ENCODE data around the gene ABCA5.

DNA sequence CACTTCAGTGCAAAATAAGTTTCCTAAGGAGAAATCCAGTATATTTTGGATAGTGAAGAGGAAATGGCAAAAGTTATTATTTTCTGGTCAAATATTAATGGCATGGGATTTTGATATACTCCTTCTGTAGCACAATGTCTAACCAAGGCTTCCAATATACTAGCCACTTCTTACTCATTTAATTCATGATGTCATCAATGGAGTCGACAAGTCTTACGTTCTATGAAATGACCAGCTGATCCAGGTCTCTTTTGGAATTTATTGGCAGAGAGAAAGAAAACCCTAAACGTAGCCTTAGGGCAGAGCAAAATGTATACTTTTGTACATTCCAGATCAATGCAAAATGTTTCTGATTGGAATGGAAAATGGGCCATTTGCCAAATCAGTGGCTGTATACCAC is 90.0 kb downstream of the ABCA5 start:
- TF ChIP-seq EZH2phosphoT487 (IDR thresholded peaks at IDR 0.05; ENCODE audit: insufficient read depth, low read depth) = no peak
- TF ChIP-seq EZH2 (IDR thresholded peaks at IDR 0.05; ENCODE audit: insufficient read depth, poor library complexity, severe bottlenecking) = no peak
